Upper lobe of right lung (tissue), 1 donor: ENCODE results near the gene PTCH1. TPM values are rescaled to one million over a fixed set of nuclear protein-coding genes. Genes with fewer than 3 reads are reported as not detected.

Experiments used
- ATAC-seq: fragments of 200-7000 bp; cut with Tn5 transposase; one replicate; pipeline ENCODE4 v1.9.1; 2020; ENCODE audit warnings: mild to moderate bottlenecking, moderate library complexity
- DNase-seq: peaks from one replicate; pipeline ENCODE4 v3.0.0-alpha.2; 2020
- H3K27ac ChIP-seq: fragments of 200-600 bp; one replicate; pipeline ENCODE4 v1.8.0; 2022
- H3K27me3 ChIP-seq: fragments of 200-600 bp; one replicate; pipeline ENCODE4 v1.8.0; 2022; ENCODE audit warnings: mild to moderate bottlenecking
- H3K36me3 ChIP-seq: fragments of 200-600 bp; one replicate; pipeline ENCODE4 v1.8.0; 2022
- H3K4me1 ChIP-seq: fragments of 200-600 bp; one replicate; pipeline ENCODE4 v1.8.0; 2022
- H3K4me3 ChIP-seq: fragments of 200-600 bp; one replicate; pipeline ENCODE4 v1.8.0; 2022; ENCODE audit warnings: mild to moderate bottlenecking
- H3K9me3 ChIP-seq: fragments of 200-600 bp; one replicate; pipeline ENCODE4 v1.8.0; 2022
- CTCF ChIP-seq: fragments of 200-600 bp; IDR thresholded peaks from one replicate; pipeline ENCODE4 v1.8.0; 2022; ENCODE audit warnings: antibody characterized with exemption
- intact Hi-C: fragments of 100-400 bp; cut with DNase I; formaldehyde crosslinking; loops from one replicate; pipeline ENCODE4 v1.11.0; 2022
- total RNA-seq: library from RNA; stranded (reverse); fragmentation: NEBNext Ultra II Directional; extraction: Animal tissue kit (Norgen Biotek cat#: 25700); gene quantifications from one replicate; pipeline ENCODE4 v1.2.1, GENCODE V29; 2021
- donor health status: DM: no; HTN: yes; CAD: no; lungs with severe emphysema.

The PTCH1 gene
- total RNA-seq, 1 donor from 2014 or later, result 25.9 TPM

GRCh38 chr9:95488954-95489353 is 27.8 kb downstream of the PTCH1 start:
- no peak overlapping the region for H3K27ac ChIP-seq
- peaks cover 27% of the 10 kb centered on the region for H3K4me1 ChIP-seq
- no peaks in the 10 kb centered on the region for H3K27me3 ChIP-seq
- H3K9me3 ChIP-seq, result no peaks in the 10 kb centered on the region
- no peak for DNase-seq
- H3K4me3 ChIP-seq, result no peak overlapping the region
- no peak for TF ChIP-seq CTCF
- ATAC-seq, result no peak
- intact Hi-C loops, result no loop called here
- H3K36me3 ChIP-seq, result no peaks in the 10 kb centered on the region

GRCh38 chr9:95486318-95486717 is 30.5 kb downstream of the PTCH1 start:
- DNase-seq (no peak), ATAC-seq (peak; percentile 62)
- no peaks in the 10 kb centered on the region for H3K27me3 ChIP-seq
- no peaks in the 10 kb centered on the region for H3K36me3 ChIP-seq
- intact Hi-C loops, result no loop called here
- no peaks in the 10 kb centered on the region for H3K9me3 ChIP-seq
- no peak for TF ChIP-seq CTCF
- peaks cover 28% of the 10 kb centered on the region for H3K4me1 ChIP-seq
- no peak overlapping the region for H3K27ac ChIP-seq
- no peak overlapping the region for H3K4me3 ChIP-seq

- Histone ChIP-seq H3K36me3 (peaks cover 14% of the 10 kb centered on the region), H3K27me3 (no peaks in the 10 kb centered on the region), H3K4me1 (peaks cover 28% of the 10 kb centered on the region), H3K27ac (no peak overlapping the region), H3K4me3 (no peak overlapping the region), H3K9me3 (no peaks in the 10 kb centered on the region)
- TF ChIP-seq CTCF, result no peak
- DNase-seq, result no peak
- intact Hi-C loops, result no loop called here
- no peak for ATAC-seq
Measured at GRCh38 chr9:95484225-95484624, 32.5 kb downstream of the PTCH1 start.

GRCh38 chr9:95483431-95483830 is 33.3 kb downstream of the PTCH1 start:
- Histone ChIP-seq H3K27me3 (no peaks in the 10 kb centered on the region), H3K36me3 (peaks cover 22% of the 10 kb centered on the region), H3K4me3 (no peak overlapping the region), H3K4me1 (peaks cover 28% of the 10 kb centered on the region), H3K27ac (no peak overlapping the region), H3K9me3 (no peaks in the 10 kb centered on the region)
- no peak for TF ChIP-seq CTCF
- DNase-seq (no peak), ATAC-seq (no peak)
- intact Hi-C loops, result no loop called here

- no peak for DNase-seq
- Histone ChIP-seq H3K4me1 (peaks cover 28% of the 10 kb centered on the region), H3K9me3 (no peaks in the 10 kb centered on the region), H3K27ac (no peak overlapping the region), H3K36me3 (peaks cover 30% of the 10 kb centered on the region), H3K27me3 (no peaks in the 10 kb centered on the region), H3K4me3 (no peak overlapping the region)
- no peak for TF ChIP-seq CTCF
- intact Hi-C loops, result no loop called here
- no peak for ATAC-seq
Measured at GRCh38 chr9:95482621-95483020, 34.1 kb downstream of the PTCH1 start.

GRCh38 chr9:95481000-95481399 is 35.8 kb downstream of the PTCH1 start:
- Histone ChIP-seq H3K36me3 (peaks cover 46% of the 10 kb centered on the region), H3K4me3 (no peak overlapping the region), H3K9me3 (no peaks in the 10 kb centered on the region), H3K27ac (no peak overlapping the region), H3K4me1 (peaks cover 19% of the 10 kb centered on the region), H3K27me3 (no peaks in the 10 kb centered on the region)
- ATAC-seq (no peak), DNase-seq (no peak)
- TF ChIP-seq CTCF, result no peak
- intact Hi-C loops, result no loop called here
